GM12878 (cell line): ENCODE results near the gene PRICKLE3. TPM values are rescaled to one million over a fixed set of nuclear protein-coding genes. Genes with fewer than 3 reads are reported as not detected.
A peak's percentile ranks its signal among the peaks of the same experiment; 100 is the strongest.

Experiments
- EED ChIP-seq: sonication (generic); IDR thresholded peaks from 2 replicates; pipeline ENCODE4 v1.6.1; 2016; ENCODE audit warnings: antibody characterized with exemption, low read depth
- FOS ChIP-seq: IDR thresholded peaks from 3 replicates; pipeline ENCODE4 v1.6.1; 2011; ENCODE audit warnings: borderline replicate concordance; ENCODE audit not compliant: insufficient read length; ENCODE audit errors: extremely low read depth
- GATAD2B ChIP-seq: fragments of 450-650 bp; conservative IDR thresholded peaks from 2 replicates; pipeline ENCODE4 v1.6.1; 2017; ENCODE audit warnings: low read depth, mild to moderate bottlenecking, moderate library complexity
- HCFC1 ChIP-seq: fragments of 150-350 bp; IDR thresholded peaks from 2 replicates; pipeline ENCODE4 v1.6.1; 2014; ENCODE audit warnings: low read length
- HDAC2 ChIP-seq: fragments of 200-600 bp; sonication (generic); IDR thresholded peaks from 2 replicates; pipeline ENCODE4 v1.6.1; 2017
- HDAC6 ChIP-seq: fragments of 200-600 bp; sonication (generic); IDR thresholded peaks from one replicate; pipeline ENCODE4 v1.8.0; 2017; ENCODE audit warnings: antibody characterized with exemption; ENCODE audit not compliant: unreplicated experiment
- JUNB ChIP-seq: IDR thresholded peaks from 2 replicates; pipeline ENCODE4 v1.6.1; 2016; ENCODE audit warnings: antibody characterized with exemption, mild to moderate bottlenecking
- MEF2A ChIP-seq: IDR thresholded peaks from 2 replicates; pipeline ENCODE4 v1.6.1; 2011; ENCODE audit warnings: low read depth, mild to moderate bottlenecking, low read length, moderate library complexity; ENCODE audit not compliant: insufficient read depth
- MEF2B ChIP-seq: fragments of 450-650 bp; IDR thresholded peaks from 2 replicates; pipeline ENCODE4 v1.6.1; 2018; ENCODE audit warnings: mild to moderate bottlenecking, moderate library complexity; ENCODE audit not compliant: partially characterized antibody, poor library complexity, severe bottlenecking
- RCOR1 ChIP-seq: conservative IDR thresholded peaks from 2 replicates; pipeline ENCODE4 v1.6.1; 2012; ENCODE audit warnings: low read depth, low read length, improper control_type of control experiment
- RELA ChIP-seq: fragments of 450-650 bp; IDR thresholded peaks from 2 replicates; pipeline ENCODE4 v1.8.0; 2014; ENCODE audit warnings: borderline replicate concordance; ENCODE audit not compliant: partially characterized antibody
- SMAD1 ChIP-seq: fragments of 450-650 bp; IDR thresholded peaks from 2 replicates; pipeline ENCODE4 v1.6.1; 2018; ENCODE audit warnings: mild to moderate bottlenecking, low read depth; ENCODE audit not compliant: partially characterized antibody
- SMC3 ChIP-seq: IDR thresholded peaks from 2 replicates; pipeline ENCODE4 v1.6.1; 2011; ENCODE audit warnings: low read length, improper control_type of control experiment, borderline replicate concordance
- ZNF207 ChIP-seq: fragments of 450-650 bp; IDR thresholded peaks from 2 replicates; pipeline ENCODE4 v1.6.1; 2014; ENCODE audit warnings: antibody characterized with exemption, mild to moderate bottlenecking, borderline replicate concordance
- polyA plus RNA-seq, 11 experiments: library from polyadenylated mRNA; depleted of rRNA in 4 of 11; unstranded in 6 of 11; stranded (reverse) in 5 of 11; fragments of >200 nt; fragmentation: Nextera tagmentation in 4 of 11; fragmentation: Illumina TruSeq in 1 of 11; extraction: Ambion mirVana in 4 of 11; extraction: Trizol in 1 of 11; gene quantifications; 1 replicate in 1 of 11; 2 replicates in 10 of 11; pipeline versions ENCODE4 v1.2.1 to v1.2.3, GENCODE V29; 2011 to 2016; ENCODE audit warnings: inconsistent platforms in 2 of 11, missing spikeins in 2 of 11, low read depth in 1 of 11
- total RNA-seq, 4 experiments: library from RNA; depleted of rRNA in 3 of 4; stranded (reverse); fragments of >200 nt in 3 of 4; fragmentation: Illumina TruSeq in 1 of 4; extraction: Trizol in 1 of 4; gene quantifications; 2 replicates each; pipeline versions ENCODE4 v1.2.1 to v1.2.3, GENCODE V29; 2013 to 2021
- TF ChIP-seq, protein P1 (sequence below): fragments of 450-650 bp; IDR thresholded peaks from 2 replicates; pipeline ENCODE4 v1.6.1; 2017; ENCODE audit warnings: mild to moderate bottlenecking, moderate library complexity
- TF ChIP-seq, protein P2 (sequence below): IDR thresholded peaks from 2 replicates; pipeline ENCODE4 v1.6.1; 2012; ENCODE audit warnings: mild to moderate bottlenecking, low read depth, low read length
- TF ChIP-seq, protein P3 (sequence below): IDR thresholded peaks from 2 replicates; pipeline ENCODE4 v1.6.1; 2012; ENCODE audit warnings: low read depth, low read length, improper control_type of control experiment
- TF ChIP-seq, protein P4 (sequence below): fragments of 450-650 bp; IDR thresholded peaks from 2 replicates; pipeline ENCODE4 v1.6.1; 2018; ENCODE audit warnings: mild to moderate bottlenecking, low read depth, moderate library complexity; ENCODE audit not compliant: partially characterized antibody

The PRICKLE3 gene
- total and polyA plus RNA-seq, 10 of the 15 experiments (the other 5 are each of a cell fraction or from before 2014, with no cell fraction given) = 0.69 to 17.4 (median 7.6) TPM

DNA sequence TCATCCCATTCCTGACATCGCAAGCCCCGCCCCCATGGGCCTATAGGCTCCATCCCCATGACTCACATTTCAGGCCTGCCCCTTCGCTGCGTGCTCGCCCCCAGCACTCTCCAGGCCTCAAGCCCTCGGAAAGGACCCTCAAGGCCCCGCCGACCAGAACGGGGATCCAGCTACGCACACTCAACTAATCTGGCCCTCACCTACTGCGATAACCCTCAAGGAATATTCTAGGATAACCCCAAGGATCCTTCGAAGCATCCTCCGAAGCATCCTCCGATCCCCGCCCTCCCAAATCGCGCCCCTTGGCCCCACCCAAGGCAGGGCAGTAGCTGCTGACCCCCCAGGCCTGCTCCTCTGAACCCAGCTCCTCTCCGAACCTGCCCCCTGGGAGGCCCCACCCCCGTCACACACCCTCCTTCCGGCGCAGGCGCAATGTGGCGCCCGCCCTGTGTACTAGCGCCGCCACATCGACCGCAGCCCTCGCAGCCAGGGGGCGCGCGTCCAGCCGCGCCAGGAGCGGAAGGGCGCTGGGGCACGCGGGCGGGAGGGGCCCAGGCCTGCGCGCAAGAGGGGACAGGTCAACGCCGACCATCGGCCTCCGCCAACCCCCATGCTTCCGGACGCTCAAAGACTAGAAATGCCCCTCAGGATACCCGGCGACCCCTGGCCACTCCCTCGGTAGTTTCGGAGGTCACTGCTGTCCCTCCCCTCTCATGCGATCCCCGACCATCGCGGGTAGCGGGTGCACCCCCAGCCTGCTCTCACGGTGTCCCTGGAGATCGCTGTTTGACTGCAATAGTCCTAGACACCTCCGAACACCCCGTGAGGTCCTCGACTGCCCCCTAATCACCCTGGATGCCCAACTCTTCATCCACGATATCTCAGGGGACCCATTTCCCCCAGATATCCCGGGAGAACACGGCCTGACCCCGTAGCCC, 30.0 kb downstream of the PRICKLE3 start (continued):
- TF ChIP-seq, protein P1, sequence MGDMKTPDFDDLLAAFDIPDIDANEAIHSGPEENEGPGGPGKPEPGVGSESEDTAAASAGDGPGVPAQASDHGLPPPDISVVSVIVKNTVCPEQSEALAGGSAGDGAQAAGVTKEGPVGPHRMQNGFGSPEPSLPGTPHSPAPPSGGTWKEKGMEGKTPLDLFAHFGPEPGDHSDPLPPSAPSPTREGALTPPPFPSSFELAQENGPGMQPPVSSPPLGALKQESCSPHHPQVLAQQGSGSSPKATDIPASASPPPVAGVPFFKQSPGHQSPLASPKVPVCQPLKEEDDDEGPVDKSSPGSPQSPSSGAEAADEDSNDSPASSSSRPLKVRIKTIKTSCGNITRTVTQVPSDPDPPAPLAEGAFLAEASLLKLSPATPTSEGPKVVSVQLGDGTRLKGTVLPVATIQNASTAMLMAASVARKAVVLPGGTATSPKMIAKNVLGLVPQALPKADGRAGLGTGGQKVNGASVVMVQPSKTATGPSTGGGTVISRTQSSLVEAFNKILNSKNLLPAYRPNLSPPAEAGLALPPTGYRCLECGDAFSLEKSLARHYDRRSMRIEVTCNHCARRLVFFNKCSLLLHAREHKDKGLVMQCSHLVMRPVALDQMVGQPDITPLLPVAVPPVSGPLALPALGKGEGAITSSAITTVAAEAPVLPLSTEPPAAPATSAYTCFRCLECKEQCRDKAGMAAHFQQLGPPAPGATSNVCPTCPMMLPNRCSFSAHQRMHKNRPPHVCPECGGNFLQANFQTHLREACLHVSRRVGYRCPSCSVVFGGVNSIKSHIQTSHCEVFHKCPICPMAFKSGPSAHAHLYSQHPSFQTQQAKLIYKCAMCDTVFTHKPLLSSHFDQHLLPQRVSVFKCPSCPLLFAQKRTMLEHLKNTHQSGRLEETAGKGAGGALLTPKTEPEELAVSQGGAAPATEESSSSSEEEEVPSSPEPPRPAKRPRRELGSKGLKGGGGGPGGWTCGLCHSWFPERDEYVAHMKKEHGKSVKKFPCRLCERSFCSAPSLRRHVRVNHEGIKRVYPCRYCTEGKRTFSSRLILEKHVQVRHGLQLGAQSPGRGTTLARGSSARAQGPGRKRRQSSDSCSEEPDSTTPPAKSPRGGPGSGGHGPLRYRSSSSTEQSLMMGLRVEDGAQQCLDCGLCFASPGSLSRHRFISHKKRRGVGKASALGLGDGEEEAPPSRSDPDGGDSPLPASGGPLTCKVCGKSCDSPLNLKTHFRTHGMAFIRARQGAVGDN = peak; percentile 86
- TF ChIP-seq RCOR1 = no peak
- TF ChIP-seq SMAD1 = no peak
- TF ChIP-seq GATAD2B = 0 out of 2 replicates have a peak, but pooled peaks have one; percentile 47
- TF ChIP-seq ZNF207 = no peak
- TF ChIP-seq RELA = no peak
- no peak for TF ChIP-seq JUNB
- no peak for TF ChIP-seq HDAC6
- no peak for TF ChIP-seq EED
- TF ChIP-seq MEF2B = no peak
- TF ChIP-seq, protein P2, sequence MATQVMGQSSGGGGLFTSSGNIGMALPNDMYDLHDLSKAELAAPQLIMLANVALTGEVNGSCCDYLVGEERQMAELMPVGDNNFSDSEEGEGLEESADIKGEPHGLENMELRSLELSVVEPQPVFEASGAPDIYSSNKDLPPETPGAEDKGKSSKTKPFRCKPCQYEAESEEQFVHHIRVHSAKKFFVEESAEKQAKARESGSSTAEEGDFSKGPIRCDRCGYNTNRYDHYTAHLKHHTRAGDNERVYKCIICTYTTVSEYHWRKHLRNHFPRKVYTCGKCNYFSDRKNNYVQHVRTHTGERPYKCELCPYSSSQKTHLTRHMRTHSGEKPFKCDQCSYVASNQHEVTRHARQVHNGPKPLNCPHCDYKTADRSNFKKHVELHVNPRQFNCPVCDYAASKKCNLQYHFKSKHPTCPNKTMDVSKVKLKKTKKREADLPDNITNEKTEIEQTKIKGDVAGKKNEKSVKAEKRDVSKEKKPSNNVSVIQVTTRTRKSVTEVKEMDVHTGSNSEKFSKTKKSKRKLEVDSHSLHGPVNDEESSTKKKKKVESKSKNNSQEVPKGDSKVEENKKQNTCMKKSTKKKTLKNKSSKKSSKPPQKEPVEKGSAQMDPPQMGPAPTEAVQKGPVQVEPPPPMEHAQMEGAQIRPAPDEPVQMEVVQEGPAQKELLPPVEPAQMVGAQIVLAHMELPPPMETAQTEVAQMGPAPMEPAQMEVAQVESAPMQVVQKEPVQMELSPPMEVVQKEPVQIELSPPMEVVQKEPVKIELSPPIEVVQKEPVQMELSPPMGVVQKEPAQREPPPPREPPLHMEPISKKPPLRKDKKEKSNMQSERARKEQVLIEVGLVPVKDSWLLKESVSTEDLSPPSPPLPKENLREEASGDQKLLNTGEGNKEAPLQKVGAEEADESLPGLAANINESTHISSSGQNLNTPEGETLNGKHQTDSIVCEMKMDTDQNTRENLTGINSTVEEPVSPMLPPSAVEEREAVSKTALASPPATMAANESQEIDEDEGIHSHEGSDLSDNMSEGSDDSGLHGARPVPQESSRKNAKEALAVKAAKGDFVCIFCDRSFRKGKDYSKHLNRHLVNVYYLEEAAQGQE = no peak
- no peak for TF ChIP-seq FOS
- TF ChIP-seq MEF2A = no peak
- TF ChIP-seq, protein P3, sequence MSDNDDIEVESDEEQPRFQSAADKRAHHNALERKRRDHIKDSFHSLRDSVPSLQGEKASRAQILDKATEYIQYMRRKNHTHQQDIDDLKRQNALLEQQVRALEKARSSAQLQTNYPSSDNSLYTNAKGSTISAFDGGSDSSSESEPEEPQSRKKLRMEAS = peak; percentile 40; the same call in 1 of the 2 replicates
- TF ChIP-seq HCFC1 = no peak
- TF ChIP-seq HDAC2 = no peak
- TF ChIP-seq, protein P4, sequence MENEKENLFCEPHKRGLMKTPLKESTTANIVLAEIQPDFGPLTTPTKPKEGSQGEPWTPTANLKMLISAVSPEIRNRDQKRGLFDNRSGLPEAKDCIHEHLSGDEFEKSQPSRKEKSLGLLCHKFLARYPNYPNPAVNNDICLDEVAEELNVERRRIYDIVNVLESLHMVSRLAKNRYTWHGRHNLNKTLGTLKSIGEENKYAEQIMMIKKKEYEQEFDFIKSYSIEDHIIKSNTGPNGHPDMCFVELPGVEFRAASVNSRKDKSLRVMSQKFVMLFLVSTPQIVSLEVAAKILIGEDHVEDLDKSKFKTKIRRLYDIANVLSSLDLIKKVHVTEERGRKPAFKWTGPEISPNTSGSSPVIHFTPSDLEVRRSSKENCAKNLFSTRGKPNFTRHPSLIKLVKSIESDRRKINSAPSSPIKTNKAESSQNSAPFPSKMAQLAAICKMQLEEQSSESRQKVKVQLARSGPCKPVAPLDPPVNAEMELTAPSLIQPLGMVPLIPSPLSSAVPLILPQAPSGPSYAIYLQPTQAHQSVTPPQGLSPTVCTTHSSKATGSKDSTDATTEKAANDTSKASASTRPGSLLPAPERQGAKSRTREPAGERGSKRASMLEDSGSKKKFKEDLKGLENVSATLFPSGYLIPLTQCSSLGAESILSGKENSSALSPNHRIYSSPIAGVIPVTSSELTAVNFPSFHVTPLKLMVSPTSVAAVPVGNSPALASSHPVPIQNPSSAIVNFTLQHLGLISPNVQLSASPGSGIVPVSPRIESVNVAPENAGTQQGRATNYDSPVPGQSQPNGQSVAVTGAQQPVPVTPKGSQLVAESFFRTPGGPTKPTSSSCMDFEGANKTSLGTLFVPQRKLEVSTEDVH = no peak
- TF ChIP-seq SMC3 = peak; percentile 25; the same call in 1 of the 2 replicates
